Measurements from ENCODE around the gene ASGR1. TPM values are rescaled to one million over a fixed set of nuclear protein-coding genes. Genes with fewer than 3 reads are reported as not detected.
"Not testable (repeated sequence)": the region's sequence is repeated elsewhere in the genome, so short reads cannot be mapped to it uniquely, and the experiment has no call there.

The ASGR1 gene
- total RNA-seq, 1 experiment from 2014 or later, result 0.16 TPM

- peaks cover 60% of the 10 kb centered on the region for H3K27me3 ChIP-seq (replicated peaks)
- H3K36me3 ChIP-seq, result no peaks in the 10 kb centered on the region
- no peak overlapping the region for H3K4me3 ChIP-seq
- H3K9me3 ChIP-seq (replicated peaks), result no peaks in the 10 kb centered on the region
- no peak overlapping the region for H3K27ac ChIP-seq
- DNase-seq (ENCODE audit: low read depth in 1 of 2, low spot score in 2 of 2), result no peak
- H3K4me1 ChIP-seq (replicated peaks), result no peaks in the 10 kb centered on the region
These were observed 40.3 kb downstream of the ASGR1 start for GRCh38 chr17:7138800-7139381.

DNA sequence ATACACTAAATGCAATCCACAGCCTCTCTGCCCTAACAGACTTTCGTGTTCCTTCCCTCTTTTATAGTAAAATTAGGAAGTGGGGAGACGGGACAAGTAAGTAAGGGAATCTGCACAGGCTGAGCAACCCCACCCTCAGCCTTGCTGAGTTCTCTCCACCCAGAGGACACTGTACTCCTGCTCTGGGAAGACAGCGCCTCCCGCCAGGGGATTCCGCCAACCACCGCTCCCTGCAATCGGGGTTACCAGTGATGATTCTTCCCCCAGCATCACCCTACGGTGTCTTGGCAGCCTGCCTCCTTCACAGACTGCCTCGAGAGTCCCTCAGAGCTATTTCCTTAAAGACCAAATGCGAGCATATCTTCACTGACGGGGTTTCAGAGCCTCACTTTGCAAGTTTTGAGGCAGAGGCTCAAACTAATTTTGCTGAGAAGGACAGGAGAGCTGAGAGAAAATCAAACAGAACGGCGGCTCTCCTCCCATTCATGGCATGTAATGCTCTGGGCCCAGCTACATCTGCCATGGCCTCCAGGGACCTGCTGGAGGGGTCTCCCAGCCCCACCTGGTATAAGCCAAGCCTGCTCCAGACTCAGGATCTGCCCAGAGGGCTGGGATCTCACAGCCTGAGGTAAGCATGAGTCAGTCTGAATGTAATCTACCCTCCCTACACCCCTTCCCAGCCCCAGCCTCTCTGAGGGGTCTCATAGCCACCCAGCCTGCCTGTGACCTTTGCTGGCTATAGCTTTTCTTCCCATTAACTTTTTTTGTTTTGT lies 41.8 kb downstream of the ASGR1 start:
- Histone ChIP-seq H3K27ac (no peak overlapping the region), H3K36me3 (no peaks in the 10 kb centered on the region), H3K27me3 (replicated peaks) (peaks cover 54% of the 10 kb centered on the region), H3K4me1 (replicated peaks) (no peaks in the 10 kb centered on the region), H3K9me3 (replicated peaks) (no peaks in the 10 kb centered on the region), H3K4me3 (no peak overlapping the region)
- DNase-seq (ENCODE audit: low read depth in 1 of 2, low spot score in 2 of 2), result no peak

- DNase-seq (ENCODE audit: low read depth in 1 of 2, low spot score in 2 of 2), result peak; percentile 57 to 65
- Histone ChIP-seq H3K27me3 (replicated peaks) (peaks cover 46% of the 10 kb centered on the region), H3K4me3 (no peak overlapping the region), H3K27ac (no peak overlapping the region), H3K36me3 (no peaks in the 10 kb centered on the region), H3K9me3 (replicated peaks) (no peaks in the 10 kb centered on the region), H3K4me1 (replicated peaks) (no peaks in the 10 kb centered on the region)
These were observed 42.8 kb downstream of the ASGR1 start for GRCh38 chr17:7136266-7136877.

- no peak for DNase-seq (ENCODE audit: low read depth in 1 of 2, low spot score in 2 of 2)
- H3K27me3 ChIP-seq (replicated peaks), result peaks cover 37% of the 10 kb centered on the region
- no peaks in the 10 kb centered on the region for H3K9me3 ChIP-seq (replicated peaks)
- H3K4me3 ChIP-seq, result no peak overlapping the region
- H3K4me1 ChIP-seq (replicated peaks), result no peaks in the 10 kb centered on the region
- H3K36me3 ChIP-seq, result no peaks in the 10 kb centered on the region
- H3K27ac ChIP-seq, result no peak overlapping the region
These were observed 45.3 kb downstream of the ASGR1 start for GRCh38 chr17:7133916-7134315.

- no peaks in the 10 kb centered on the region for H3K9me3 ChIP-seq (replicated peaks)
- H3K27ac ChIP-seq, result no peak overlapping the region
- H3K4me1 ChIP-seq (replicated peaks), result no peaks in the 10 kb centered on the region
- no peaks in the 10 kb centered on the region for H3K36me3 ChIP-seq
- no peak for DNase-seq (ENCODE audit: low read depth in 1 of 2, low spot score in 2 of 2)
- H3K27me3 ChIP-seq (replicated peaks), result peaks cover 36% of the 10 kb centered on the region
- no peak overlapping the region for H3K4me3 ChIP-seq
These were observed 45.7 kb downstream of the ASGR1 start for GRCh38 chr17:7133424-7133823.

- H3K4me1 ChIP-seq (replicated peaks), result no peaks in the 10 kb centered on the region
- H3K4me3 ChIP-seq, result no peak overlapping the region
- DNase-seq (ENCODE audit: low read depth in 1 of 2, low spot score in 2 of 2), result no peak
- peaks cover 36% of the 10 kb centered on the region for H3K27me3 ChIP-seq (replicated peaks)
- H3K27ac ChIP-seq, result no peak overlapping the region
- H3K9me3 ChIP-seq (replicated peaks), result no peaks in the 10 kb centered on the region
- H3K36me3 ChIP-seq, result no peaks in the 10 kb centered on the region
These were observed 46.6 kb downstream of the ASGR1 start for GRCh38 chr17:7132511-7133094.

- H3K4me3 ChIP-seq, result no peak overlapping the region
- H3K36me3 ChIP-seq, result no peaks in the 10 kb centered on the region
- no peak overlapping the region for H3K27ac ChIP-seq
- no peaks in the 10 kb centered on the region for H3K4me1 ChIP-seq (replicated peaks)
- DNase-seq (ENCODE audit: low read depth in 1 of 2, low spot score in 2 of 2), result no peak
- peaks cover 26% of the 10 kb centered on the region for H3K27me3 ChIP-seq (replicated peaks)
- H3K9me3 ChIP-seq (replicated peaks), result no peaks in the 10 kb centered on the region
These were observed 47.8 kb downstream of the ASGR1 start for GRCh38 chr17:7131423-7131791.

DNA sequence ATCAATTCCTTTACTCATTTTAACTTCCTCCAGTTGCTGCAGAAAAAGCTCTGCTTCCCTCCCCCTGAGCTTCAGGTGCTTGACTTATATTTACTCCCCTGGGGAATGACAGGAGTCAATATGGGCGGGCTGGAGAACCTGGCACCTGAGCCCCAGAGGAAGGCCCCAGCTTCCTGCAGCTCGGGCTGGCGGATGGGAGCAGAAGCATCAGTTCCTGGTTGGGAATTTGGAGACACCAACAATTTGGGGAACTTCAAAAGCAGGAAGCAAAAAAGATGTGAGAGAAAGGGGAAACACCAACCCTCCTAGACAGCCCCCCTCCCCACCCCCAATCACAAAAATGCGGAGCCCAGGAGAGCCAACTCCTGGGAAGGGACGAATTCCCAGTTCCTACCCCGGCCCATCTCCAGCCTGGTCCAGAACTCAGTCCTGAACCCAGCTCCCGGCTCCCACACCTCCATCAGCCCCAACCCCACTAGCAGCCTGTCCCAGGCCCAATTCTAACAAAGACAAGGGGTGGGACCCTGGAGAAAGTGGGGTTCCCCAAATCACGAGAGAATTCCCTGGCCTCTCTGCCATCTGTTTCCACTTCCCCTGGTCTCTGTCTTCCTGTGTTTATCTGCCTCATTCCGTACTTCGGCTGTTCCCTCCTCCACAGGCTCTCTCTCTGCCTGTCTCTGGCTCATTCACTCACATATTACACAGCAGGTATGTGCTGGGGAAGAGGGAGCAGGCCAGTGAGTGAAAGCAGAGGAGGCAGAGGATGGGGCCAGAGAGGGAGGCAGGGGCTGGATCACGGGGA lies 48.3 kb downstream of the ASGR1 start:
- H3K9me3 ChIP-seq (replicated peaks), result no peaks in the 10 kb centered on the region
- H3K4me3 ChIP-seq, result no peak overlapping the region
- no peak overlapping the region for H3K27ac ChIP-seq
- H3K27me3 ChIP-seq (replicated peaks), result peaks cover 22% of the 10 kb centered on the region
- H3K4me1 ChIP-seq (replicated peaks), result no peaks in the 10 kb centered on the region
- DNase-seq (ENCODE audit: low read depth in 1 of 2, low spot score in 2 of 2), result no peak
- H3K36me3 ChIP-seq, result no peaks in the 10 kb centered on the region

- Histone ChIP-seq H3K9me3 (replicated peaks) (no peaks in the 10 kb centered on the region), H3K4me1 (replicated peaks) (no peaks in the 10 kb centered on the region), H3K36me3 (no peaks in the 10 kb centered on the region), H3K27me3 (replicated peaks) (peaks cover 9% of the 10 kb centered on the region; the same call in 1 of the 2 replicates), H3K4me3 (no peak overlapping the region), H3K27ac (no peak overlapping the region)
- no peak for DNase-seq (ENCODE audit: low read depth in 1 of 2, low spot score in 2 of 2)
These were observed 49.9 kb downstream of the ASGR1 start for GRCh38 chr17:7129311-7129710.

GRCh38 chr17:7128160-7128559 lies 51.0 kb downstream of the ASGR1 start:
- DNase-seq (ENCODE audit: low read depth in 1 of 2, low spot score in 2 of 2), result no peak
- Histone ChIP-seq H3K4me1 (replicated peaks) (no peaks in the 10 kb centered on the region), H3K27me3 (replicated peaks) (peaks cover 9% of the 10 kb centered on the region; the same call in 1 of the 2 replicates), H3K9me3 (replicated peaks) (no peaks in the 10 kb centered on the region), H3K36me3 (no peaks in the 10 kb centered on the region), H3K27ac (no peak overlapping the region), H3K4me3 (no peak overlapping the region)

GRCh38 chr17:7127501-7127900 lies 51.7 kb downstream of the ASGR1 start:
- not testable (repeated sequence) for H3K9me3 ChIP-seq (replicated peaks); H3K4me1 ChIP-seq (replicated peaks); H3K4me3 ChIP-seq; H3K27ac ChIP-seq; H3K36me3 ChIP-seq; DNase-seq (ENCODE audit: low read depth in 1 of 2, low spot score in 2 of 2)
- H3K27me3 ChIP-seq (replicated peaks), result peaks cover 15% of the 10 kb centered on the region

DNA sequence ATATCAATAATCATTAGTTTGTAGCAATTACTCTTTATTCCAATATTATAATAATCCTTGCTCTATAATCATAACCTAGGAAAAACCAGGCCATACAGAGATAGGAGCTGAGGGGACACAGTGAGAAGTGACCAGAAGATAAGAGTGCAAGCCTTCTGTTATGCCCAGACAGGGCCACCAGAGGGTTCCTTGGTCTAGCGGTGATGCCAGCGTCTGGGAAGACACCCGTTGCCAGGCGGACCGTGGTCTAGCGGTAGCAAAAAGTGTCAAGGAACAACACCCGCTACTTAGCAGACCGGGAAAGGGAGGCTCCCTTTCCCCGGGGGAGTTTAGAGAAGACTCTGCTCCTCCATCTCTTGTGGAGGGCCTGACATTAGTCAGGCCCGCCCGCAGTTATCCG lies 52.8 kb downstream of the ASGR1 start:
- not testable (repeated sequence) for H3K27ac ChIP-seq; H3K36me3 ChIP-seq; H3K9me3 ChIP-seq (replicated peaks); H3K4me3 ChIP-seq; H3K4me1 ChIP-seq (replicated peaks); DNase-seq (ENCODE audit: low read depth in 1 of 2, low spot score in 2 of 2)
- H3K27me3 ChIP-seq (replicated peaks), result peaks cover 18% of the 10 kb centered on the region

- no peaks in the 10 kb centered on the region for H3K9me3 ChIP-seq (replicated peaks)
- no peak overlapping the region for H3K27ac ChIP-seq
- peaks cover 18% of the 10 kb centered on the region for H3K27me3 ChIP-seq (replicated peaks)
- H3K36me3 ChIP-seq, result no peaks in the 10 kb centered on the region
- DNase-seq (ENCODE audit: low read depth in 1 of 2, low spot score in 2 of 2), result no peak
- no peak overlapping the region for H3K4me3 ChIP-seq
- H3K4me1 ChIP-seq (replicated peaks), result no peaks in the 10 kb centered on the region
These were observed 54.2 kb downstream of the ASGR1 start for GRCh38 chr17:7124923-7125322.

Data from SJSA1 (cell line).